DMS153 treated with DMSO at 0.1 percent for 48 hours (cell line): Measurements from ENCODE around the gene RHOBTB1.
"Not testable (repeated sequence)": the region's sequence is repeated elsewhere in the genome, so short reads cannot be mapped to it uniquely, and the experiment has no call there.

Experiments used
- DNase-seq: peaks from one replicate; lab custom pipeline; 2025; ENCODE audit not compliant: unreplicated experiment; lab: John Stamatoyannopoulos, UW

The RHOBTB1 gene

GRCh38 chr10:60869652-60870415, 74.2 kb downstream of the RHOBTB1 start:
- no peak for DNase-seq

- no peak for DNase-seq
These were observed 75.0 kb downstream of the RHOBTB1 start for GRCh38 chr10:60868946-60869345.

- no peak for DNase-seq
These were observed 78.7 kb downstream of the RHOBTB1 start for GRCh38 chr10:60865198-60865783.

GRCh38 chr10:60863796-60864195, 80.2 kb downstream of the RHOBTB1 start:
- DNase-seq: no peak

- no peak for DNase-seq
These were observed 81.5 kb downstream of the RHOBTB1 start for GRCh38 chr10:60862517-60862916.

GRCh38 chr10:60856405-60856804, 87.6 kb downstream of the RHOBTB1 start:
- DNase-seq: no peak

GRCh38 chr10:60853637-60854036, 90.3 kb downstream of the RHOBTB1 start:
- DNase-seq: no peak

GRCh38 chr10:60853107-60853506, 90.9 kb downstream of the RHOBTB1 start:
- DNase-seq: no peak

- no peak for DNase-seq
These were observed 94.2 kb downstream of the RHOBTB1 start for GRCh38 chr10:60849740-60850139.

- no peak for DNase-seq
These were observed 94.8 kb downstream of the RHOBTB1 start for GRCh38 chr10:60849217-60849616.

- DNase-seq: no peak
These were observed 95.3 kb downstream of the RHOBTB1 start for GRCh38 chr10:60848680-60849079.

- no peak for DNase-seq
These were observed 95.9 kb downstream of the RHOBTB1 start for GRCh38 chr10:60848126-60848525.

- DNase-seq: no peak
These were observed 97.8 kb downstream of the RHOBTB1 start for GRCh38 chr10:60846173-60846572.

GRCh38 chr10:60845038-60845437, 98.9 kb downstream of the RHOBTB1 start:
- no peak for DNase-seq

- no peak for DNase-seq
These were observed 101.3 kb downstream of the RHOBTB1 start for GRCh38 chr10:60842694-60843093.

- DNase-seq: not testable (repeated sequence)
These were observed 102.8 kb downstream of the RHOBTB1 start for GRCh38 chr10:60841227-60841626.

- no peak for DNase-seq
These were observed 108.9 kb downstream of the RHOBTB1 start for GRCh38 chr10:60835049-60835448.

GRCh38 chr10:60834401-60834800, 109.6 kb downstream of the RHOBTB1 start:
- no peak for DNase-seq

- not testable (repeated sequence) for DNase-seq
These were observed 111.8 kb downstream of the RHOBTB1 start for GRCh38 chr10:60832136-60832535.

- DNase-seq: no peak
These were observed 115.5 kb downstream of the RHOBTB1 start for GRCh38 chr10:60828489-60828852.

GRCh38 chr10:60827791-60828488, 116.0 kb downstream of the RHOBTB1 start:
- DNase-seq: no peak

GRCh38 chr10:60825520-60825919, 118.5 kb downstream of the RHOBTB1 start:
- DNase-seq: no peak
